Osteocyte (in vitro differentiated cells): ENCODE measurements around the gene MYF5. TPM values are rescaled to one million over a fixed set of nuclear protein-coding genes. Genes with fewer than 3 reads are reported as not detected.

Source experiments
- DNase-seq: peaks from one replicate; pipeline ENCODE4 v3.0.0; 2021; ENCODE audit warnings: mixed read lengths; ENCODE audit not compliant: unreplicated experiment; ENCODE audit errors: extremely low spot score
- H3K27ac Mint-ChIP-seq: one replicate; pipeline ENCODE4 v1.8.0; 2021; ENCODE audit warnings: mild to moderate bottlenecking, mixed read lengths; ENCODE audit not compliant: unreplicated experiment
- H3K27me3 Mint-ChIP-seq: one replicate; pipeline ENCODE4 v1.8.0; 2021; ENCODE audit warnings: mixed read lengths; ENCODE audit not compliant: unreplicated experiment
- H3K36me3 Mint-ChIP-seq: one replicate; pipeline ENCODE4 v1.8.0; 2021; ENCODE audit warnings: mixed read lengths; ENCODE audit not compliant: unreplicated experiment
- H3K4me1 Mint-ChIP-seq: one replicate; pipeline ENCODE4 v1.8.0; 2021; ENCODE audit warnings: mixed read lengths; ENCODE audit not compliant: unreplicated experiment
- H3K4me3 Mint-ChIP-seq: one replicate; pipeline ENCODE4 v1.8.0; 2021; ENCODE audit warnings: mild to moderate bottlenecking, moderate library complexity, mixed read lengths; ENCODE audit not compliant: unreplicated experiment
- H3K9me3 Mint-ChIP-seq: one replicate; pipeline ENCODE4 v1.8.0; 2021; ENCODE audit warnings: mixed read lengths; ENCODE audit not compliant: unreplicated experiment
- CTCF ChIP-seq: fragments of 200-600 bp; sonication (generic); IDR thresholded peaks from 2 replicates; pipeline ENCODE4 v1.5.0; 2021; ENCODE audit warnings: antibody characterized with exemption, mild to moderate bottlenecking, moderate library complexity
- total RNA-seq: library from RNA; stranded (reverse); gene quantifications from 2 replicates; pipeline ENCODE4 v1.2.1, GENCODE V29; 2021

Gene MYF5
- total RNA-seq, 1 donor from 2014 or later, result not detected

- TF ChIP-seq CTCF, result no peak
- no peak for DNase-seq
- Mint-ChIP-seq H3K4me1 (peaks cover 3% of the 10 kb centered on the region), H3K27ac (no peak overlapping the region), H3K27me3 (no peaks in the 10 kb centered on the region), H3K9me3 (no peaks in the 10 kb centered on the region), H3K4me3 (no peak overlapping the region), H3K36me3 (no peaks in the 10 kb centered on the region)
Measured at GRCh38 chr12:80756875-80757274, 40.2 kb downstream of the MYF5 start.

- Mint-ChIP-seq H3K27ac (no peak overlapping the region), H3K4me1 (peaks cover 5% of the 10 kb centered on the region), H3K27me3 (no peaks in the 10 kb centered on the region), H3K4me3 (no peak overlapping the region), H3K9me3 (no peaks in the 10 kb centered on the region), H3K36me3 (no peaks in the 10 kb centered on the region)
- no peak for DNase-seq
- TF ChIP-seq CTCF, result no peak
Measured at GRCh38 chr12:80761838-80762237, 45.1 kb downstream of the MYF5 start.

GRCh38 chr12:80763874-80764273 is 47.2 kb downstream of the MYF5 start:
- no peak overlapping the region for H3K27ac Mint-ChIP-seq
- DNase-seq, result no peak
- no peaks in the 10 kb centered on the region for H3K9me3 Mint-ChIP-seq

GRCh38 chr12:80766210-80766609 is 49.5 kb downstream of the MYF5 start:
- DNase-seq, result no peak
- Mint-ChIP-seq H3K27ac (no peak overlapping the region), H3K4me3 (no peak overlapping the region), H3K4me1 (peaks cover 5% of the 10 kb centered on the region), H3K9me3 (no peaks in the 10 kb centered on the region), H3K36me3 (no peaks in the 10 kb centered on the region), H3K27me3 (no peaks in the 10 kb centered on the region)
- TF ChIP-seq CTCF, result no peak

More at GRCh38 chr12:80763874-80764273, 47.2 kb downstream of the MYF5 start:
- Mint-ChIP-seq H3K27me3 (no peaks in the 10 kb centered on the region), H3K4me3 (no peak overlapping the region), H3K4me1 (peaks cover 5% of the 10 kb centered on the region), H3K36me3 (no peaks in the 10 kb centered on the region)
- TF ChIP-seq CTCF, result peak; percentile 80

- Mint-ChIP-seq H3K27ac (no peak overlapping the region), H3K36me3 (peaks cover 2% of the 10 kb centered on the region), H3K4me3 (no peak overlapping the region), H3K4me1 (peaks cover 5% of the 10 kb centered on the region), H3K27me3 (no peaks in the 10 kb centered on the region), H3K9me3 (no peaks in the 10 kb centered on the region)
- TF ChIP-seq CTCF, result no peak
- no peak for DNase-seq
Measured at GRCh38 chr12:80766897-80767296, 50.2 kb downstream of the MYF5 start.

Other genes starting within 250 kb of the MYF5 start
- not detected in 2 replicates for gene MYF6, start 9.3 kb upstream of the MYF5 start, total RNA-seq
- gene LIN7A, start 221.0 kb downstream of the MYF5 start, total RNA-seq, result 26.7 and 27.7 TPM in 2 replicates